CD14-positive monocyte (primary cell): ENCODE measurements around the gene IGFBP2. TPM values are rescaled to one million over a fixed set of nuclear protein-coding genes. Genes with fewer than 3 reads are reported as not detected.
"Not testable (repeated sequence)": the region's sequence is repeated elsewhere in the genome, so short reads cannot be mapped to it uniquely, and the experiment has no call there.

Experiments used
- DNase-seq, 3 donors: peaks; one replicate each; pipeline ENCODE4 v3.0.0-alpha.2; 2011 to 2022
- H2AFZ ChIP-seq: 2 replicates; pipeline ENCODE4 v1.6.0; 2012; ENCODE audit warnings: mild to moderate bottlenecking, low read depth, low read length, inconsistent platforms; ENCODE audit not compliant: insufficient read depth, poor library complexity, severe bottlenecking
- H3K27ac ChIP-seq, 2 donors: 1 replicate in 1 of 2; 2 replicates in 1 of 2; pipeline ENCODE4 v1.5.1; 2012 to 2013; ENCODE audit warnings: low read length in 2 of 2, control low read depth in 1 of 2, inconsistent platforms in 1 of 2, low read depth in 1 of 2, mild to moderate bottlenecking in 1 of 2
- H3K27me3 ChIP-seq, 2 donors: one replicate each; pipeline versions ENCODE4 v1.6.0 to v1.6.1; 2011 to 2013; ENCODE audit warnings: low read length in 2 of 2; ENCODE audit not compliant: control insufficient read depth in 2 of 2, insufficient read depth in 2 of 2
- H3K36me3 ChIP-seq, 2 donors: replicated peaks in 1 of 2; 1 replicate in 1 of 2; 2 replicates in 1 of 2; pipeline versions ENCODE4 v1.5.1 to v1.6.1; 2012 to 2013; ENCODE audit warnings: low read length in 2 of 2, control low read depth in 1 of 2, inconsistent platforms in 1 of 2, mild to moderate bottlenecking in 1 of 2; ENCODE audit not compliant: insufficient read depth in 2 of 2, control insufficient read depth in 1 of 2
- H3K4me1 ChIP-seq, 2 donors: 1 replicate in 1 of 2; 2 replicates in 1 of 2; pipeline versions ENCODE4 v1.5.1 to v1.6.1; 2012 to 2013; ENCODE audit warnings: low read length in 2 of 2, control low read depth in 1 of 2, inconsistent platforms in 1 of 2, mild to moderate bottlenecking in 1 of 2, moderate library complexity in 1 of 2; ENCODE audit not compliant: insufficient read depth in 2 of 2, control insufficient read depth in 1 of 2
- H3K4me2 ChIP-seq: replicated peaks from 2 replicates; pipeline ENCODE3; 2012; ENCODE audit warnings: low read length, moderate library complexity, mild to moderate bottlenecking; ENCODE audit not compliant: poor library complexity, severe bottlenecking; ENCODE audit errors: extremely low read depth
- H3K4me3 ChIP-seq, 3 experiments: fragments of 200-600 bp in 1 of 3; sonication (generic) in 1 of 3; replicated peaks in 1 of 3; 1 replicate in 2 of 3; 2 replicates in 1 of 3; pipeline ENCODE4 v1.5.1; 2011 to 2013; ENCODE audit warnings: low read length in 3 of 3, mild to moderate bottlenecking in 3 of 3, control low read depth in 2 of 3, low read depth in 2 of 3, inconsistent platforms in 1 of 3, moderate library complexity in 1 of 3
- H3K79me2 ChIP-seq: 2 replicates; pipeline ENCODE4 v1.6.0; 2012; ENCODE audit warnings: mild to moderate bottlenecking, control low read depth, inconsistent platforms, low read length, moderate library complexity; ENCODE audit not compliant: insufficient read depth
- H3K9ac ChIP-seq: 2 replicates; pipeline ENCODE4 v1.6.0; 2017; ENCODE audit warnings: low read length, mild to moderate bottlenecking; ENCODE audit not compliant: insufficient read depth, poor library complexity, severe bottlenecking
- H3K9me3 ChIP-seq, 2 donors: replicated peaks in 1 of 2; 1 replicate in 1 of 2; 2 replicates in 1 of 2; pipeline versions ENCODE4 v1.5.1 to v1.6.1; 2012 to 2013; ENCODE audit warnings: low read length in 2 of 2, control low read depth in 1 of 2; ENCODE audit not compliant: control insufficient read depth in 1 of 2, insufficient read depth in 1 of 2
- H4K20me1 ChIP-seq: 2 replicates; pipeline ENCODE4 v1.6.0; 2012; ENCODE audit warnings: mild to moderate bottlenecking, low read length, control low read depth, moderate library complexity; ENCODE audit not compliant: insufficient read depth
- H3K27ac Mint-ChIP-seq, 7 donors: one replicate each; pipeline ENCODE4 v1.8.0; 2020; ENCODE audit warnings: mild to moderate bottlenecking in 7 of 7, mixed read lengths in 7 of 7, moderate library complexity in 6 of 7, inconsistent platforms in 2 of 7
- H3K27me3 Mint-ChIP-seq, 3 donors: one replicate each; pipeline ENCODE4 v1.8.0; 2021 to 2022; ENCODE audit warnings: low read depth in 3 of 3, mild to moderate bottlenecking in 3 of 3, mixed read lengths in 3 of 3, moderate library complexity in 3 of 3, inconsistent platforms in 1 of 3
- H3K36me3 Mint-ChIP-seq, 2 donors: one replicate each; pipeline ENCODE4 v1.8.0; 2020; ENCODE audit warnings: mixed read lengths in 2 of 2, inconsistent platforms in 1 of 2, mild to moderate bottlenecking in 1 of 2
- H3K4me1 Mint-ChIP-seq: one replicate; pipeline ENCODE4 v1.8.0; 2020; ENCODE audit warnings: mild to moderate bottlenecking, mixed read lengths
- H3K4me3 Mint-ChIP-seq, 2 donors: one replicate each; pipeline ENCODE4 v1.8.0; 2020; ENCODE audit warnings: mild to moderate bottlenecking in 2 of 2, mixed read lengths in 2 of 2, moderate library complexity in 1 of 2
- H3K9me3 Mint-ChIP-seq, 7 donors: one replicate each; pipeline ENCODE4 v1.8.0; 2020 to 2022; ENCODE audit warnings: mixed read lengths in 7 of 7, mild to moderate bottlenecking in 6 of 7, moderate library complexity in 6 of 7, inconsistent platforms in 2 of 7
- CTCF ChIP-seq: fragments of 200-600 bp; IDR thresholded peaks from one replicate; pipeline ENCODE4 v1.8.0; 2022; ENCODE audit warnings: antibody characterized with exemption, mild to moderate bottlenecking
- WGBS: methylation state at CpG from one replicate; pipeline ENCODE4 v1.1.5; 2013; ENCODE audit warnings: missing lambda C conversion rate; ENCODE audit not compliant: insufficient coverage; 5-methylcytosine and 5-hydroxymethylcytosine counted together
- intact Hi-C, 2 donors: fragments of 100-400 bp; cut with micrococcal nuclease; formaldehyde crosslinking; loops; one replicate each; pipeline versions ENCODE4 v1.15.0 to v1.15.1; 2023
- polyA plus RNA-seq, 3 donors: library from polyadenylated mRNA; depleted of rRNA in 1 of 3; unstranded in 2 of 3; stranded (reverse) in 1 of 3; fragments of 300-500 nt in 2 of 3; fragments of >200 nt in 1 of 3; fragmentation: Illumina TruSeq in 2 of 3; gene quantifications; 1 replicate in 2 of 3; 2 replicates in 1 of 3; pipeline ENCODE4 v1.2.3, GENCODE V29; 2012 to 2021

IGFBP2 gene
- polyA plus RNA-seq, 3 donors = 1.6 TPM; not detected in 2

DNA sequence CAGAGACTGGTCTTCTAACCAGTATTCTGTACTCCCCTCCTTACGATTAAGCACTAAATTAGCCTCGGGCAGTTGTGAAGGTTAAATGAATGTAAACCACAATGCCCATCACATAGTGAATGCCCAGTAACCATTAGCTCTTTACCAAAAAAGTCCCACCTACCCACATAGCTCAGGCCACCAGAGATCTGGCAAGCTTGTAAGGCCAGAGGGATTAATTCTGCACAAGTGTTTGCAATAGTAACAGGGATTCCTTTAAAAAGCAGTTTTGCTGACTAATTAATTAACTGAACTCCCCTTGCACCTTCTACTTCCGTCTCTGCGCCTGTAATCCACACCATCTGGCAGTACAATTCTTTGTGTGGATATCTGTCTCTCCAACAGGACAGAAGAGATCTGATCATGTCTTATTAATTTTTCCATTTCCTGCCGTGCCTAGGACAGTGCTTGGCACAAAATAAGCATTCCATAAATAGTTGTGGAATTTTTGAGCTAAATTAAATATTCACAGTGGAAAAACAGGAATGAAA, 36.2 kb upstream of the IGFBP2 start:
- Histone ChIP-seq H4K20me1 (no peaks in the 10 kb centered on the region), H3K79me2 (no peaks in the 10 kb centered on the region), H3K4me3 (no peak overlapping the region), H3K36me3 (no peaks in the 10 kb centered on the region), H3K4me2 (no peak overlapping the region), H2AFZ (no peak overlapping the region), H3K9ac (no peak overlapping the region), H3K27me3 (no peaks in the 10 kb centered on the region), H3K27ac (no peak overlapping the region), H3K9me3 (no peaks in the 10 kb centered on the region), H3K4me1 (no peaks in the 10 kb centered on the region)
- H3K27ac Mint-ChIP-seq = no peak overlapping the region
- H3K4me1 Mint-ChIP-seq = no peaks in the 10 kb centered on the region
- TF ChIP-seq CTCF = no peak
- intact Hi-C loops = no loop called here
- peaks cover 0 to 3% (median 0%) of the 10 kb centered on the region in 3 donors for H3K27me3 Mint-ChIP-seq
- peaks cover 0 to 3% (median 0%) of the 10 kb centered on the region in 7 donors for H3K9me3 Mint-ChIP-seq
- H3K36me3 Mint-ChIP-seq = no peaks in the 10 kb centered on the region
- DNase-seq = no peak
- H3K4me3 Mint-ChIP-seq = no peak overlapping the region
- WGBS = no CpG with 5 or more reads among the region's 5 CpGs

GRCh38 chr2:216597825-216598224, 35.4 kb upstream of the IGFBP2 start:
- DNase-seq, H3K4me1 Mint-ChIP-seq, H3K27ac Mint-ChIP-seq, H3K9ac ChIP-seq, H3K4me3 ChIP-seq, H3K4me1 ChIP-seq, intact Hi-C loops, H3K27ac ChIP-seq, H3K9me3 ChIP-seq, H3K27me3 Mint-ChIP-seq, H3K36me3 Mint-ChIP-seq, H3K4me3 Mint-ChIP-seq, H3K4me2 ChIP-seq, H3K9me3 Mint-ChIP-seq, H3K27me3 ChIP-seq, H3K36me3 ChIP-seq, H4K20me1 ChIP-seq, H2AFZ ChIP-seq, H3K79me2 ChIP-seq: not testable (repeated sequence)
- 83% methylated on average over 4 of the region's 7 CpGs for WGBS
